H1 (cell line): ENCODE results near the gene NSFL1C. TPM values are rescaled to one million over a fixed set of nuclear protein-coding genes. Genes with fewer than 3 reads are reported as not detected.

Experiments
- CTCF ChIA-PET: fragments of 300-600 bp; sonication (Branson Sonifier 250); formaldehyde crosslinking; loops from one replicate; lab custom pipeline; 2021; ENCODE audit not compliant: partially characterized antibody; lab: Charles Lee
- POLR2A ChIA-PET: fragments of 300-600 bp; sonication (Branson Sonifier 250); formaldehyde crosslinking; loops from one replicate; lab custom pipeline; 2021; ENCODE audit warnings: inconsistent platforms; ENCODE audit not compliant: partially characterized antibody; lab: Charles Lee
- DNase-seq, 2 experiments: peaks; one replicate each; pipeline versions ENCODE4 v3.0.0 to v3.0.0-alpha.2; 2010 to 2022; ENCODE audit warnings: low spot score in 2 of 2, low read depth in 1 of 2, mixed read lengths in 1 of 2
- FAIRE-seq: peaks from 2 replicates; lab custom pipeline; 2011; peaks lifted over from hg19 to GRCh38; lab: Jason Lieb, UNC
- H2AFZ ChIP-seq: 2 replicates; pipeline ENCODE4 v1.8.1; 2012; ENCODE audit warnings: low read length, inconsistent platforms
- H2AK5ac ChIP-seq: 2 replicates; pipeline ENCODE4 v1.6.1; 2013; ENCODE audit warnings: low read depth, low read length
- H2BK120ac ChIP-seq: replicated peaks from 2 replicates; pipeline ENCODE3; 2013; ENCODE audit warnings: low read depth, low read length, inconsistent platforms
- H2BK12ac ChIP-seq: 2 replicates; pipeline ENCODE4 v1.6.1; 2013; ENCODE audit warnings: low read depth, low read length
- H2BK15ac ChIP-seq: 2 replicates; pipeline ENCODE4 v1.6.1; 2013; ENCODE audit warnings: low read length
- H2BK20ac ChIP-seq: 2 replicates; pipeline ENCODE4 v1.6.1; 2013; ENCODE audit warnings: low read length
- H2BK5ac ChIP-seq: 2 replicates; pipeline ENCODE4 v1.6.1; 2013; ENCODE audit warnings: low read depth, low read length
- H3K14ac ChIP-seq: 2 replicates; pipeline ENCODE4 v1.6.1; 2013; ENCODE audit warnings: inconsistent platforms; ENCODE audit not compliant: insufficient read length
- H3K18ac ChIP-seq: 2 replicates; pipeline ENCODE4 v1.6.1; 2013; ENCODE audit warnings: low read length; ENCODE audit errors: extremely low read depth
- H3K23ac ChIP-seq: 2 replicates; pipeline ENCODE4 v1.6.1; 2013; ENCODE audit warnings: inconsistent platforms; ENCODE audit not compliant: insufficient read length
- H3K23me2 ChIP-seq: 2 replicates; pipeline ENCODE4 v1.6.1; 2013; ENCODE audit warnings: low read depth, low read length
- H3K27ac ChIP-seq: 2 replicates; pipeline ENCODE4 v1.6.1; 2011; ENCODE audit warnings: low read depth, low read length, inconsistent platforms
- H3K27me3 ChIP-seq, 4 experiments: replicated peaks in 1 of 4; 1 replicate in 1 of 4; 2 replicates in 3 of 4; pipeline versions ENCODE4 v1.6.1 to v1.8.1; 2011 to 2013; ENCODE audit warnings: low read length in 3 of 4, mild to moderate bottlenecking in 3 of 4, inconsistent platforms in 2 of 4, mixed read lengths in 2 of 4, moderate library complexity in 1 of 4; ENCODE audit not compliant: control insufficient read depth in 3 of 4, insufficient read depth in 3 of 4; ENCODE audit errors: extremely low read depth in 1 of 4
- H3K36me3 ChIP-seq, 4 experiments: 2 replicates each; pipeline versions ENCODE4 v1.6.1 to v1.8.1; 2011 to 2013; ENCODE audit warnings: mild to moderate bottlenecking in 4 of 4, low read length in 3 of 4, moderate library complexity in 2 of 4, control low read depth in 1 of 4, inconsistent platforms in 1 of 4; ENCODE audit not compliant: insufficient read depth in 4 of 4, control insufficient read depth in 2 of 4
- H3K4ac ChIP-seq: replicated peaks from 2 replicates; pipeline ENCODE3; 2013; ENCODE audit warnings: low read length, low read depth, mixed read lengths, inconsistent platforms; ENCODE audit not compliant: insufficient read length
- H3K4me1 ChIP-seq, 4 experiments: replicated peaks in 1 of 4; 1 replicate in 1 of 4; 2 replicates in 3 of 4; pipeline versions ENCODE4 v1.6.1 to v1.8.1; 2011 to 2013; ENCODE audit warnings: low read length in 3 of 4, inconsistent platforms in 2 of 4, mixed read lengths in 1 of 4; ENCODE audit not compliant: insufficient read depth in 4 of 4, control insufficient read depth in 3 of 4
- H3K4me2 ChIP-seq, 2 experiments: 2 replicates each; pipeline versions ENCODE4 v1.6.1 to v1.8.1; 2011 to 2013; ENCODE audit warnings: low read depth in 2 of 2, low read length in 2 of 2, control low read depth in 1 of 2, inconsistent platforms in 1 of 2, mild to moderate bottlenecking in 1 of 2; ENCODE audit not compliant: insufficient read depth in 1 of 2
- H3K4me3 ChIP-seq, 4 experiments: fragments of 200-600, 300-600 bp in 1 of 4; sonication (generic), shearing (Covaris generic), sonication (Bioruptor Twin) in 1 of 4; 2 replicates each; pipeline versions ENCODE4 v1.5.1 to v1.8.1; 2011 to 2016; ENCODE audit warnings: low read length in 4 of 4, low read depth in 3 of 4, control low read depth in 2 of 4, inconsistent platforms in 2 of 4, mild to moderate bottlenecking in 2 of 4, mixed read lengths in 1 of 4, moderate library complexity in 1 of 4; ENCODE audit not compliant: insufficient read depth in 2 of 4; ENCODE audit errors: extremely low read depth in 1 of 4
- H3K56ac ChIP-seq: replicated peaks from 2 replicates; pipeline ENCODE3; 2013; ENCODE audit warnings: low read depth, mild to moderate bottlenecking, mixed read lengths, low read length, inconsistent platforms; ENCODE audit not compliant: insufficient read length
- H3K79me1 ChIP-seq: 2 replicates; pipeline ENCODE4 v1.6.1; 2013; ENCODE audit warnings: low read depth, low read length, control low read depth
- H3K79me2 ChIP-seq, 2 experiments: 2 replicates each; pipeline versions ENCODE4 v1.6.1 to v1.8.1; 2012 to 2013; ENCODE audit warnings: low read length in 2 of 2, mild to moderate bottlenecking in 2 of 2, inconsistent platforms in 1 of 2; ENCODE audit not compliant: insufficient read depth in 2 of 2, control insufficient read depth in 1 of 2
- H3K9ac ChIP-seq, 4 experiments: replicated peaks in 1 of 4; 1 replicate in 1 of 4; 2 replicates in 3 of 4; pipeline versions ENCODE4 v1.6.1 to v1.8.1; 2011 to 2013; ENCODE audit warnings: low read depth in 3 of 4, low read length in 3 of 4, control low read depth in 2 of 4, mild to moderate bottlenecking in 2 of 4, moderate library complexity in 2 of 4, inconsistent platforms in 1 of 4; ENCODE audit errors: extremely low read depth in 1 of 4
- H3K9me3 ChIP-seq, 2 experiments: 2 replicates each; pipeline versions ENCODE4 v1.6.1 to v1.8.1; 2012 to 2013; ENCODE audit warnings: mild to moderate bottlenecking in 2 of 2, moderate library complexity in 2 of 2, control low read depth in 1 of 2, inconsistent platforms in 1 of 2, low read depth in 1 of 2, low read length in 1 of 2, mixed read lengths in 1 of 2; ENCODE audit not compliant: insufficient read depth in 2 of 2
- H4K20me1 ChIP-seq, 2 experiments: replicated peaks in 1 of 2; 2 replicates each; pipeline versions ENCODE3 to v1.8.1; 2011 to 2013; ENCODE audit warnings: inconsistent platforms in 2 of 2, low read length in 2 of 2, mild to moderate bottlenecking in 1 of 2; ENCODE audit not compliant: insufficient read depth in 2 of 2, control insufficient read depth in 1 of 2
- H4K5ac ChIP-seq: 2 replicates; pipeline ENCODE4 v1.6.1; 2013; ENCODE audit warnings: low read length, low read depth, mixed read lengths, inconsistent platforms; ENCODE audit not compliant: insufficient read length
- H4K8ac ChIP-seq: 2 replicates; pipeline ENCODE4 v1.8.0; 2013; ENCODE audit warnings: mild to moderate bottlenecking, moderate library complexity, low read length, inconsistent platforms; ENCODE audit not compliant: insufficient read depth; ENCODE audit errors: extremely low read depth
- H4K91ac ChIP-seq: replicated peaks from 2 replicates; pipeline ENCODE3; 2013; ENCODE audit warnings: low read length, mixed read lengths, inconsistent platforms; ENCODE audit not compliant: insufficient read length
- ATF3 ChIP-seq: IDR thresholded peaks from 2 replicates; pipeline ENCODE4 v1.6.1; 2011; ENCODE audit warnings: low read depth, mild to moderate bottlenecking, low read length; ENCODE audit not compliant: insufficient read depth
- E2F6 ChIP-seq: IDR thresholded peaks from 2 replicates; pipeline ENCODE4 v1.6.1; 2012; ENCODE audit warnings: inconsistent platforms
- KDM1A ChIP-seq: fragments of 200-600, 300-600 bp; sonication (generic); IDR thresholded peaks from 2 replicates; pipeline ENCODE4 v1.7.1; 2016; ENCODE audit warnings: mild to moderate bottlenecking, low read length, borderline replicate concordance
- WGBS, 2 experiments: shearing (Covaris generic) in 1 of 2; methylation state at CpG; one replicate each; pipeline versions ENCODE4 v1.1.6 to v1.1.7; 2013 to 2015; ENCODE audit warnings: low lambda C conversion rate in 2 of 2, mixed read lengths in 2 of 2, inconsistent platforms in 1 of 2, low coverage in 1 of 2, missing lambda C conversion rate in 1 of 2; ENCODE audit not compliant: insufficient replicate concordance in 2 of 2, insufficient coverage in 1 of 2, insufficient read length in 1 of 2; ENCODE audit errors: extremely low coverage in 1 of 2, missing lambda C conversion rate in 1 of 2; 5-methylcytosine and 5-hydroxymethylcytosine counted together
- polyA plus RNA-seq, 7 experiments: library from polyadenylated mRNA; depleted of rRNA in 3 of 7; stranded (reverse) in 5 of 7; unstranded in 2 of 7; fragments of >200 nt in 5 of 7; fragments of 200-250 nt in 2 of 7; gene quantifications; 1 replicate in 5 of 7; 2 replicates in 1 of 7; 4 replicates in 1 of 7; pipeline versions ENCODE4 v1.2.1 to v1.2.3, GENCODE V29; 2011 to 2013; ENCODE audit warnings: missing spikeins in 2 of 7, mixed read lengths in 2 of 7
- total RNA-seq: library from RNA; stranded (reverse); fragmentation: NEBNext Ultra II Directional; extraction: Animal tissue kit (Norgen Biotek cat#: 25700); gene quantifications from 2 replicates; pipeline ENCODE4 v1.2.1, GENCODE V29; 2021

NSFL1C gene
- total and polyA plus RNA-seq, 2 of the 8 experiments (the other 6 are each of a cell fraction or from before 2014, with no cell fraction given): 21.6 to 98.0 TPM

GRCh38 chr20:1472556-1473245, 6.1 kb upstream of the NSFL1C start:
- Histone ChIP-seq H3K4me1 (0 out of 7 replicates have a peak, but pooled peaks cover 0 to 4% (median 0%) of the 10 kb centered on the region in 4 experiments), H3K23me2 (no peaks in the 10 kb centered on the region), H2BK15ac (no peak overlapping the region), H3K18ac (no peak overlapping the region), H2BK12ac (0 out of 2 replicates have a peak overlapping the region, but pooled peaks have one; percentile 20), H2AFZ (no peak overlapping the region), H3K36me3 (no peaks in the 10 kb centered on the region), H3K4me3 (no peak overlapping the region), H3K4ac (no peak overlapping the region), H4K20me1 (no peaks in the 10 kb centered on the region), H3K79me1 (no peaks in the 10 kb centered on the region), H3K23ac (no peak overlapping the region), H3K27me3 (no peaks in the 10 kb centered on the region), H3K27ac (no peak overlapping the region), H3K14ac (no peak overlapping the region), H4K5ac (no peak overlapping the region), H3K79me2 (no peaks in the 10 kb centered on the region), H4K91ac (no peak overlapping the region), H3K56ac (no peak overlapping the region), H2BK20ac (no peak overlapping the region), H4K8ac (no peak overlapping the region), H2BK5ac (no peak overlapping the region), H2AK5ac (no peak overlapping the region), H3K9me3 (no peaks in the 10 kb centered on the region), H3K4me2 (no peak overlapping the region), H2BK120ac (no peak overlapping the region), H3K9ac (no peak overlapping the region)
- CTCF ChIA-PET: interaction anchor here (0.6 to 5.1 kb wide), 7 partner anchors 14 to 177 kb away, joined by 3 to 42 read pairs (median 4); no protein-coding TSS in a partner anchor
- WGBS, 2 experiments: 85% methylated on average over 9 of the region's 9 CpGs; no CpG with 5 or more reads in 1 of the 2 experiments
- TF ChIP-seq ATF3: no peak
- TF ChIP-seq E2F6: no peak
- TF ChIP-seq KDM1A: peak; percentile 29; the same call in 1 of the 2 replicates
- DNase-seq (no peak), FAIRE-seq (no peak)
- POLR2A ChIA-PET: no interaction called here
